Prostate gland (tissue), 2 donors: ENCODE measurements around the gene PITX1. TPM values are rescaled to one million over a fixed set of nuclear protein-coding genes. Genes with fewer than 3 reads are reported as not detected.

ENCODE experiments used
- DNase-seq: peaks from one replicate; pipeline ENCODE4 v3.0.0-alpha.2; 2019; ENCODE audit warnings: low spot score
- H3K27ac ChIP-seq, 2 donors: fragments of 200-600 bp; sonication (generic); 2 replicates each; pipeline ENCODE4 v1.5.1; 2017 to 2019
- H3K27me3 ChIP-seq: fragments of 200-600 bp; sonication (generic); replicated peaks from 2 replicates; pipeline ENCODE4 v1.5.1; 2019; ENCODE audit not compliant: insufficient read depth
- H3K36me3 ChIP-seq, 2 donors: fragments of 200-600 bp; sonication (generic); 1 replicate in 1 of 2; 2 replicates in 1 of 2; pipeline versions ENCODE4 v1.5.1 to v1.8.1; 2017 to 2019
- H3K4me1 ChIP-seq: fragments of 200-600 bp; sonication (generic); replicated peaks from 2 replicates; pipeline ENCODE4 v1.5.1; 2019
- H3K4me3 ChIP-seq, 2 donors: fragments of 200-600 bp; sonication (generic); 2 replicates each; pipeline ENCODE4 v1.5.1; 2017 to 2019
- H3K9me3 ChIP-seq: fragments of 200-600 bp; sonication (generic); 2 replicates; pipeline ENCODE4 v1.5.1; 2017
- CTCF ChIP-seq, 4 experiments: fragments of 200-600 bp in 2 of 4; fragments of 450-650 bp in 2 of 4; sonication (generic) in 2 of 4; IDR thresholded peaks; 1 replicate in 3 of 4; 2 replicates in 1 of 4; pipeline ENCODE4 v1.5.1; 2016 to 2019; ENCODE audit warnings: antibody characterized with exemption in 4 of 4, mild to moderate bottlenecking in 2 of 4, moderate library complexity in 2 of 4
- POLR2A ChIP-seq: fragments of 450-650 bp; IDR thresholded peaks from one replicate; pipeline ENCODE4 v1.6.1; 2016; ENCODE audit warnings: antibody characterized with exemption, mild to moderate bottlenecking
- POLR2AphosphoS5 ChIP-seq: sonication (generic); formaldehyde crosslinking; IDR thresholded peaks from one replicate; pipeline ENCODE4 v1.6.1; 2017; ENCODE audit warnings: antibody characterized with exemption
- WGBS: methylation state at CpG from one replicate; pipeline ENCODE4 v1.1.5; 2018; 5-methylcytosine and 5-hydroxymethylcytosine counted together
- intact Hi-C: fragments of 100-400 bp; cut with DNase I; formaldehyde crosslinking; loops from one replicate; pipeline ENCODE4 v1.14.2; 2022
- total RNA-seq, 2 donors: library from RNA; depleted of rRNA; stranded (reverse); fragments of >200 nt; gene quantifications; one replicate each; pipeline ENCODE4 v1.1.0, GENCODE V29; 2016

PITX1 gene
- total RNA-seq, 2 donors from 2014 or later, result 6.8 to 50.6 TPM

- H3K9me3 ChIP-seq, result no peaks in the 10 kb centered on the region
- H3K27me3 ChIP-seq, result peaks cover 20% of the 10 kb centered on the region
- no peaks in the 10 kb centered on the region for H3K4me1 ChIP-seq
- H3K27ac ChIP-seq, result no peak overlapping the region
- no peak for DNase-seq
- intact Hi-C loops, result no loop called here
- no peak overlapping the region for H3K4me3 ChIP-seq
- H3K36me3 ChIP-seq, result no peaks in the 10 kb centered on the region
- 74% methylated on average over 12 of the region's 12 CpGs for WGBS
- TF ChIP-seq POLR2AphosphoS5 (no peak), POLR2A (no peak), CTCF (IDR thresholded peaks at IDR 0.05) (no peak)
These were observed 25.2 kb upstream of the PITX1 start for GRCh38 chr5:135059000-135059923.

- H3K9me3 ChIP-seq, result no peaks in the 10 kb centered on the region
- no peak overlapping the region for H3K4me3 ChIP-seq
- intact Hi-C loops, result no loop called here
- DNase-seq, result no peak
- TF ChIP-seq CTCF (IDR thresholded peaks at IDR 0.05) (no peak), POLR2AphosphoS5 (no peak), POLR2A (no peak)
- peaks cover 13% of the 10 kb centered on the region for H3K27me3 ChIP-seq
- 72% methylated on average over 8 of the region's 8 CpGs for WGBS
- no peaks in the 10 kb centered on the region for H3K36me3 ChIP-seq
- no peak overlapping the region for H3K27ac ChIP-seq
- no peaks in the 10 kb centered on the region for H3K4me1 ChIP-seq
These were observed 24.3 kb upstream of the PITX1 start for GRCh38 chr5:135058331-135058732.

- no peaks in the 10 kb centered on the region for H3K9me3 ChIP-seq
- no peaks in the 10 kb centered on the region for H3K4me1 ChIP-seq
- 92% methylated on average over 2 of the region's 2 CpGs for WGBS
- TF ChIP-seq CTCF (IDR thresholded peaks at IDR 0.05), result no peak
- TF ChIP-seq POLR2A, result no peak
- no peak for TF ChIP-seq POLR2AphosphoS5
- H3K36me3 ChIP-seq, result no peaks in the 10 kb centered on the region
- no peak overlapping the region for H3K4me3 ChIP-seq
- intact Hi-C loops, result no loop called here
- no peak overlapping the region for H3K27ac ChIP-seq
- no peak for DNase-seq
- peaks cover 8% of the 10 kb centered on the region for H3K27me3 ChIP-seq
These were observed 23.2 kb upstream of the PITX1 start for GRCh38 chr5:135057233-135057632.

- Histone ChIP-seq H3K4me3 (no peak overlapping the region), H3K36me3 (no peaks in the 10 kb centered on the region), H3K4me1 (no peaks in the 10 kb centered on the region), H3K27me3 (peaks cover 8% of the 10 kb centered on the region), H3K9me3 (no peaks in the 10 kb centered on the region), H3K27ac (no peak overlapping the region)
- no peak for TF ChIP-seq CTCF (IDR thresholded peaks at IDR 0.05)
- TF ChIP-seq POLR2A, result no peak
- TF ChIP-seq POLR2AphosphoS5, result no peak
- intact Hi-C loops, result no loop called here
- WGBS, result 92% methylated on average over 8 of the region's 8 CpGs
- no peak for DNase-seq
These were observed 22.4 kb upstream of the PITX1 start for GRCh38 chr5:135056316-135057030.
